H9 (cell line): ENCODE measurements around the gene LMCD1. TPM values are rescaled to one million over a fixed set of nuclear protein-coding genes. Genes with fewer than 3 reads are reported as not detected.

Experiments
- DNase-seq: peaks from one replicate; pipeline ENCODE4 v3.0.0-alpha.2; 2017
- H2AFZ ChIP-seq: one replicate; pipeline ENCODE4 v1.6.1; 2013; ENCODE audit warnings: mild to moderate bottlenecking, low read length, control low read depth, moderate library complexity
- H2AK5ac ChIP-seq: 2 replicates; pipeline ENCODE4 v1.6.1; 2013; ENCODE audit warnings: low read length, control low read depth, mixed read lengths; ENCODE audit not compliant: insufficient read length
- H2BK120ac ChIP-seq: one replicate; pipeline ENCODE4 v1.6.1; 2013; ENCODE audit warnings: low read depth, mild to moderate bottlenecking, low read length, control low read depth, inconsistent platforms; ENCODE audit not compliant: poor library complexity, severe bottlenecking
- H2BK12ac ChIP-seq: 2 replicates; pipeline ENCODE4 v1.6.1; 2013; ENCODE audit warnings: low read length, control low read depth, mixed read lengths, low read depth; ENCODE audit not compliant: insufficient read length
- H2BK15ac ChIP-seq: 2 replicates; pipeline ENCODE4 v1.6.1; 2013; ENCODE audit warnings: low read depth, low read length, control low read depth
- H2BK20ac ChIP-seq: one replicate; pipeline ENCODE4 v1.6.1; 2013; ENCODE audit warnings: low read depth, mild to moderate bottlenecking, low read length, control low read depth, inconsistent platforms; ENCODE audit not compliant: poor library complexity, severe bottlenecking
- H2BK5ac ChIP-seq: 2 replicates; pipeline ENCODE4 v1.6.1; 2013; ENCODE audit warnings: low read length, control low read depth, mixed read lengths; ENCODE audit not compliant: insufficient read length
- H3K14ac ChIP-seq: 2 replicates; pipeline ENCODE4 v1.6.1; 2013; ENCODE audit warnings: low read length, control low read depth; ENCODE audit not compliant: insufficient read depth
- H3K18ac ChIP-seq: 2 replicates; pipeline ENCODE4 v1.6.1; 2013; ENCODE audit warnings: low read depth, mild to moderate bottlenecking, mixed read lengths, low read length, control low read depth; ENCODE audit not compliant: insufficient read length
- H3K23ac ChIP-seq: 2 replicates; pipeline ENCODE4 v1.6.1; 2013; ENCODE audit warnings: low read length, control low read depth, mixed read lengths, low read depth; ENCODE audit not compliant: insufficient read length
- H3K23me2 ChIP-seq: 2 replicates; pipeline ENCODE4 v1.6.1; 2013; ENCODE audit warnings: low read depth, mild to moderate bottlenecking, mixed read lengths, low read length, control low read depth; ENCODE audit not compliant: insufficient read length, poor library complexity, severe bottlenecking
- H3K27ac ChIP-seq: 2 replicates; pipeline ENCODE4 v1.5.1; 2013; ENCODE audit warnings: low read length, control low read depth, mixed read lengths, low read depth; ENCODE audit not compliant: insufficient read length
- H3K27me3 ChIP-seq: 2 replicates; pipeline ENCODE4 v1.6.1; 2013; ENCODE audit warnings: low read length, control low read depth, inconsistent platforms; ENCODE audit not compliant: insufficient read depth
- H3K4ac ChIP-seq: 2 replicates; pipeline ENCODE4 v1.6.1; 2013; ENCODE audit warnings: low read depth, mild to moderate bottlenecking, control low read depth, inconsistent platforms, low read length, moderate library complexity
- H3K4me1 ChIP-seq: 2 replicates; pipeline ENCODE4 v1.6.1; 2013; ENCODE audit warnings: low read length, control low read depth, inconsistent platforms; ENCODE audit not compliant: insufficient read depth
- H3K4me2 ChIP-seq: 2 replicates; pipeline ENCODE4 v1.6.1; 2013; ENCODE audit warnings: low read length, control low read depth, mixed read lengths; ENCODE audit not compliant: insufficient read length, insufficient read depth
- H3K56ac ChIP-seq: 2 replicates; pipeline ENCODE4 v1.6.1; 2013; ENCODE audit warnings: low read depth, mild to moderate bottlenecking, mixed read lengths, low read length, control low read depth; ENCODE audit not compliant: insufficient read length
- H3K79me1 ChIP-seq: 2 replicates; pipeline ENCODE4 v1.6.1; 2013; ENCODE audit warnings: low read depth, mild to moderate bottlenecking, moderate library complexity, low read length, control low read depth, inconsistent platforms; ENCODE audit not compliant: insufficient read depth, poor library complexity, severe bottlenecking
- H3K79me2 ChIP-seq: 2 replicates; pipeline ENCODE4 v1.6.1; 2013; ENCODE audit warnings: low read length, control low read depth, inconsistent platforms; ENCODE audit not compliant: insufficient read depth
- H3K9ac ChIP-seq: 2 replicates; pipeline ENCODE4 v1.6.1; 2013; ENCODE audit warnings: low read length, control low read depth, mixed read lengths; ENCODE audit not compliant: insufficient read length; ENCODE audit errors: extremely low read depth
- H3K9me3 ChIP-seq: one replicate; pipeline ENCODE4 v1.6.1; 2013; ENCODE audit warnings: low read depth, low read length, inconsistent platforms; ENCODE audit not compliant: control insufficient read depth
- H3T11ph ChIP-seq: one replicate; pipeline ENCODE4 v1.6.1; 2013; ENCODE audit warnings: mild to moderate bottlenecking, low read length, control low read depth, inconsistent platforms
- H4K20me1 ChIP-seq: one replicate; pipeline ENCODE4 v1.6.1; 2013; ENCODE audit not compliant: control insufficient read depth, insufficient read length, insufficient read depth
- H4K5ac ChIP-seq: 2 replicates; pipeline ENCODE4 v1.6.1; 2013; ENCODE audit warnings: low read depth, mild to moderate bottlenecking, mixed read lengths, low read length, control low read depth; ENCODE audit not compliant: insufficient read length
- H4K8ac ChIP-seq: replicated peaks from 2 replicates; pipeline ENCODE4 v1.6.1; 2013; ENCODE audit warnings: low read length, control low read depth, mixed read lengths, low read depth; ENCODE audit not compliant: insufficient read length
- H4K91ac ChIP-seq: 2 replicates; pipeline ENCODE4 v1.6.1; 2013; ENCODE audit warnings: low read depth, mild to moderate bottlenecking, moderate library complexity, mixed read lengths, low read length, control low read depth; ENCODE audit not compliant: insufficient read length
- H3K27ac Mint-ChIP-seq, 3 experiments: 2 replicates in 2 of 3; 3 replicates in 1 of 3; pipeline ENCODE4 v1.8.0; 2020 to 2021; ENCODE audit warnings: mixed read lengths in 3 of 3, mild to moderate bottlenecking in 1 of 3, moderate library complexity in 1 of 3
- H3K27me3 Mint-ChIP-seq: 2 replicates; pipeline ENCODE4 v1.8.0; 2021; ENCODE audit warnings: low read depth, mild to moderate bottlenecking, moderate library complexity, mixed read lengths
- H3K36me3 Mint-ChIP-seq, 3 experiments: 2 replicates in 2 of 3; 3 replicates in 1 of 3; pipeline ENCODE4 v1.8.0; 2020 to 2021; ENCODE audit warnings: low read depth in 3 of 3, mixed read lengths in 3 of 3; ENCODE audit not compliant: insufficient read depth in 1 of 3
- H3K4me1 Mint-ChIP-seq, 2 experiments: 2 replicates each; pipeline ENCODE4 v1.8.0; 2020; ENCODE audit warnings: mixed read lengths in 2 of 2
- H3K4me3 Mint-ChIP-seq, 2 experiments: 2 replicates in 1 of 2; 3 replicates in 1 of 2; pipeline ENCODE4 v1.8.0; 2020 to 2021; ENCODE audit warnings: mild to moderate bottlenecking in 2 of 2, mixed read lengths in 2 of 2, moderate library complexity in 1 of 2
- H3K9me3 Mint-ChIP-seq, 2 experiments: 2 replicates in 1 of 2; 3 replicates in 1 of 2; pipeline ENCODE4 v1.8.0; 2020; ENCODE audit warnings: mild to moderate bottlenecking in 2 of 2, mixed read lengths in 2 of 2, moderate library complexity in 1 of 2
- WGBS: extraction: QIAGEN DNeasy Blood & Tissue Kit; methylation state at CpG from one replicate; pipeline ENCODE4 v1.1.7; 2013; ENCODE audit warnings: missing lambda C conversion rate, low lambda C conversion rate, mixed read lengths; ENCODE audit not compliant: insufficient read length; ENCODE audit errors: extremely low coverage; 5-methylcytosine and 5-hydroxymethylcytosine counted together
- total RNA-seq: library from RNA; stranded (reverse); gene quantifications from 2 replicates; pipeline ENCODE4 v1.2.1, GENCODE V29; 2021
- TF ChIP-seq, protein P1 (sequence below): fragments of 200-600 bp; sonication (generic); conservative IDR thresholded peaks from 3 replicates; pipeline ENCODE4 v1.8.0; 2021; ENCODE audit warnings: antibody characterized with exemption, mild to moderate bottlenecking

The LMCD1 gene
- total RNA-seq, 1 experiment from 2014 or later = 19.2 TPM

DNA sequence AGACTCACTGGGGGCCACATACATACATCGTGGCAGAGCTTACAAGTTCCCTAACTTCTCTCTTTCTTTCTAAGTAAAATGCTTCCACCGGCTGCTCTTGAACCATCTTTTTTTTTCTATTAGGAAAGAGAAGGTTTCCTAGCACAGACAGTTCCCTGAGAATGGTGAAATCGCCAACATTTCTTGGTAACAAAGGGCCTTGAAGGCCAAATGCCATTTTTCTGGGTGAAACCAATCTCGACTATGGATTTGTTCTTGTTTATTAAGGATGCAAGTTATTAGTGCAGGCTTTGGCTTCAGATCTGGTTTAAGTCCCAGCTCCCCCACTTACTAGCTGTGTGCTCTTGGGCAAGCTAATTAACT is 3.0 kb downstream of the LMCD1 start:
- no peaks in the 10 kb centered on the region for H3K27me3 Mint-ChIP-seq
- Histone ChIP-seq H4K8ac (no peak overlapping the region), H2BK20ac (no peak overlapping the region), H3K79me2 (no peaks in the 10 kb centered on the region), H2BK5ac (no peak overlapping the region), H2AK5ac (no peak overlapping the region), H3K4me2 (no peak overlapping the region), H4K91ac (no peak overlapping the region), H2BK15ac (no peak overlapping the region), H3K9ac (no peak overlapping the region), H3K56ac (no peak overlapping the region), H3K4ac (no peak overlapping the region), H3K27me3 (no peaks in the 10 kb centered on the region), H3K18ac (no peak overlapping the region), H2BK12ac (no peak overlapping the region), H3K79me1 (no peaks in the 10 kb centered on the region), H3T11ph (no peak overlapping the region), H3K23ac (no peak overlapping the region), H2AFZ (no peak overlapping the region), H3K23me2 (no peaks in the 10 kb centered on the region), H3K27ac (no peak overlapping the region), H3K4me1 (peaks cover 10% of the 10 kb centered on the region), H2BK120ac (no peak overlapping the region), H3K14ac (no peak overlapping the region), H4K5ac (no peak overlapping the region), H4K20me1 (no peaks in the 10 kb centered on the region), H3K9me3 (no peaks in the 10 kb centered on the region)
- no peak for DNase-seq
- H3K4me1 Mint-ChIP-seq = peaks cover 45 to 46% of the 10 kb centered on the region in 2 experiments
- TF ChIP-seq, protein P1, sequence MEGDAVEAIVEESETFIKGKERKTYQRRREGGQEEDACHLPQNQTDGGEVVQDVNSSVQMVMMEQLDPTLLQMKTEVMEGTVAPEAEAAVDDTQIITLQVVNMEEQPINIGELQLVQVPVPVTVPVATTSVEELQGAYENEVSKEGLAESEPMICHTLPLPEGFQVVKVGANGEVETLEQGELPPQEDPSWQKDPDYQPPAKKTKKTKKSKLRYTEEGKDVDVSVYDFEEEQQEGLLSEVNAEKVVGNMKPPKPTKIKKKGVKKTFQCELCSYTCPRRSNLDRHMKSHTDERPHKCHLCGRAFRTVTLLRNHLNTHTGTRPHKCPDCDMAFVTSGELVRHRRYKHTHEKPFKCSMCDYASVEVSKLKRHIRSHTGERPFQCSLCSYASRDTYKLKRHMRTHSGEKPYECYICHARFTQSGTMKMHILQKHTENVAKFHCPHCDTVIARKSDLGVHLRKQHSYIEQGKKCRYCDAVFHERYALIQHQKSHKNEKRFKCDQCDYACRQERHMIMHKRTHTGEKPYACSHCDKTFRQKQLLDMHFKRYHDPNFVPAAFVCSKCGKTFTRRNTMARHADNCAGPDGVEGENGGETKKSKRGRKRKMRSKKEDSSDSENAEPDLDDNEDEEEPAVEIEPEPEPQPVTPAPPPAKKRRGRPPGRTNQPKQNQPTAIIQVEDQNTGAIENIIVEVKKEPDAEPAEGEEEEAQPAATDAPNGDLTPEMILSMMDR = no peak
- H3K27ac Mint-ChIP-seq = no peak overlapping the region
- H3K36me3 Mint-ChIP-seq = peaks cover 0 to 7% (median 6%) of the 10 kb centered on the region in 3 experiments; a peak in 4 of 7 replicates
- peaks cover 0 to 2% of the 10 kb centered on the region in 2 experiments; a peak in 1 of 5 replicates for H3K9me3 Mint-ChIP-seq
- no CpG with 5 or more reads among the region's 4 CpGs for WGBS
- H3K4me3 Mint-ChIP-seq = no peak overlapping the region
